GM12878 (cell line): ENCODE results near the gene AIFM1. TPM values are rescaled to one million over a fixed set of nuclear protein-coding genes. Genes with fewer than 3 reads are reported as not detected.

Experiments
- ATAC-seq: fragments of 200-7000 bp; cut with Tn5 transposase; 3 replicates; pipeline ENCODE4 v1.9.1; 2020; ENCODE audit warnings: mild to moderate bottlenecking, moderate library complexity
- BruUV-seq: library from RNA; stranded (reverse); fragments of 400-500 nt; replicated peaks from 2 replicates; lab custom pipeline; 2021; lab: Mats Ljungman, UMichigan
- CTCF ChIA-PET: fragments of 300-600 bp; sonication (Branson Sonifier 250); formaldehyde crosslinking; extraction: SDS; loops from one replicate; lab custom pipeline; 2021; ENCODE audit warnings: inconsistent platforms; lab: Yijun Ruan, JAX
- POLR2A ChIA-PET: fragments of 350-600 bp; formaldehyde crosslinking; extraction: SDS; loops from one replicate; lab custom pipeline; 2021; ENCODE audit warnings: inconsistent platforms; lab: Charles Lee
- RAD21 ChIA-PET: fragments of 300-600 bp; sonication (Branson Sonifier 250); formaldehyde crosslinking; loops from one replicate; lab custom pipeline; 2023; ENCODE audit warnings: antibody characterized with exemption; ENCODE audit not compliant: unreplicated experiment; lab: Charles Lee
- SMC1A ChIA-PET: fragments of 300-600 bp; sonication (Branson Sonifier 250); formaldehyde crosslinking; loops from one replicate; lab custom pipeline; 2023; ENCODE audit not compliant: unreplicated experiment, uncharacterized antibody; lab: Charles Lee
- DNase-seq: peaks from one replicate; pipeline ENCODE4 v3.0.0-alpha.2; 2011; ENCODE audit warnings: low read depth, low spot score
- FAIRE-seq: peaks from 3 replicates; lab custom pipeline; 2011; peaks lifted over from hg19 to GRCh38; lab: Jason Lieb, UNC
- H2AFZ ChIP-seq: 2 replicates; pipeline ENCODE4 v1.6.0; 2011; ENCODE audit warnings: low read depth, low read length, control low read depth; ENCODE audit not compliant: control insufficient read depth
- H3K27ac ChIP-seq: 2 replicates; pipeline ENCODE4 v1.5.1; 2011; ENCODE audit warnings: control low read depth; ENCODE audit not compliant: control insufficient read depth, insufficient read depth
- H3K27me3 ChIP-seq, 2 experiments: replicated peaks in 1 of 2; 2 replicates each; pipeline versions ENCODE4 v1.6.0 to v1.6.1; 2011; ENCODE audit warnings: low read length in 1 of 2; ENCODE audit not compliant: control insufficient read depth in 2 of 2, insufficient read depth in 2 of 2
- H3K36me3 ChIP-seq, 2 experiments: 2 replicates each; pipeline ENCODE4 v1.5.1; 2011; ENCODE audit warnings: low read length in 1 of 2; ENCODE audit not compliant: control insufficient read depth in 2 of 2, insufficient read depth in 2 of 2
- H3K4me1 ChIP-seq: 2 replicates; pipeline ENCODE4 v1.6.1; 2011; ENCODE audit warnings: mild to moderate bottlenecking, low read length, moderate library complexity, mixed read lengths; ENCODE audit not compliant: control insufficient read depth, insufficient read depth
- H3K4me2 ChIP-seq: 2 replicates; pipeline ENCODE4 v1.6.0; 2011; ENCODE audit warnings: control low read depth; ENCODE audit not compliant: control insufficient read depth, insufficient read depth
- H3K4me3 ChIP-seq: fragments of 200-600 bp; sonication (generic); 2 replicates; pipeline ENCODE4 v1.5.1; 2016
- H3K79me2 ChIP-seq: 2 replicates; pipeline ENCODE4 v1.6.0; 2011; ENCODE audit warnings: low read length; ENCODE audit not compliant: control insufficient read depth, insufficient read depth
- H3K9ac ChIP-seq: 2 replicates; pipeline ENCODE4 v1.8.0; 2011; ENCODE audit warnings: low read length, control low read depth, mixed read lengths; ENCODE audit not compliant: control insufficient read depth, insufficient read depth
- H3K9me3 ChIP-seq: replicated peaks from 3 replicates; pipeline ENCODE4 v1.5.1; 2011; ENCODE audit warnings: mild to moderate bottlenecking, low read length; ENCODE audit not compliant: control insufficient read depth, insufficient read depth
- H4K20me1 ChIP-seq: 2 replicates; pipeline ENCODE4 v1.6.0; 2011; ENCODE audit not compliant: control insufficient read depth, insufficient read depth
- BMI1 ChIP-seq: fragments of 450-650 bp; IDR thresholded peaks from 2 replicates; pipeline ENCODE4 v1.6.1; 2016; ENCODE audit warnings: mild to moderate bottlenecking, moderate library complexity, borderline replicate concordance
- CEBPB ChIP-seq, 2 experiments: fragments of 150-350 bp in 1 of 2; IDR thresholded peaks; 2 replicates each; pipeline ENCODE4 v1.6.1; 2012 to 2014; ENCODE audit warnings: low read depth in 2 of 2, low read length in 2 of 2, borderline replicate concordance in 1 of 2, inconsistent platforms in 1 of 2
- CHD4 ChIP-seq: fragments of 200-600 bp; sonication (generic); IDR thresholded peaks from 2 replicates; pipeline ENCODE4 v1.6.1; 2016; ENCODE audit warnings: mild to moderate bottlenecking
- GABPA ChIP-seq: IDR thresholded peaks from 2 replicates; pipeline ENCODE4 v1.6.1; 2014; ENCODE audit warnings: antibody characterized with exemption, low read depth, mild to moderate bottlenecking, inconsistent platforms
- KAT2A ChIP-seq: conservative IDR thresholded peaks from 2 replicates; pipeline ENCODE4 v1.6.1; 2011; ENCODE audit warnings: low read depth, low read length; ENCODE audit not compliant: control insufficient read depth
- RB1 ChIP-seq: fragments of 450-650 bp; formaldehyde crosslinking; IDR thresholded peaks from 2 replicates; pipeline ENCODE4 v1.6.1; 2017; ENCODE audit warnings: mild to moderate bottlenecking, borderline replicate concordance
- TCF12 ChIP-seq: IDR thresholded peaks from 2 replicates; pipeline ENCODE4 v1.6.1; 2011; ENCODE audit warnings: low read depth, mild to moderate bottlenecking, low read length
- WGBS: methylation state at CpG from one replicate; pipeline ENCODE4 v1.1.6; 2016; ENCODE audit warnings: low lambda C conversion rate; ENCODE audit not compliant: insufficient replicate concordance, insufficient coverage; ENCODE audit errors: missing lambda C conversion rate; 5-methylcytosine and 5-hydroxymethylcytosine counted together
- in situ Hi-C: fragments of 300-500 bp; cut with MboI; formaldehyde crosslinking; loops from 9 replicates; pipeline ENCODE4 v1.14.3; 2018; ENCODE audit warnings: mixed read lengths
- intact Hi-C: fragments of 100-400 bp; cut with micrococcal nuclease; formaldehyde crosslinking; loops from one replicate; pipeline ENCODE4 v1.14.2; 2022; ENCODE audit not compliant: unreplicated experiment
- polyA plus RNA-seq, 11 experiments: library from polyadenylated mRNA; depleted of rRNA in 4 of 11; unstranded in 6 of 11; stranded (reverse) in 5 of 11; fragments of >200 nt; fragmentation: Nextera tagmentation in 4 of 11; fragmentation: Illumina TruSeq in 1 of 11; extraction: Ambion mirVana in 4 of 11; extraction: Trizol in 1 of 11; gene quantifications; 1 replicate in 1 of 11; 2 replicates in 10 of 11; pipeline versions ENCODE4 v1.2.1 to v1.2.3, GENCODE V29; 2011 to 2016; ENCODE audit warnings: inconsistent platforms in 2 of 11, missing spikeins in 2 of 11, low read depth in 1 of 11
- total RNA-seq, 4 experiments: library from RNA; depleted of rRNA in 3 of 4; stranded (reverse); fragments of >200 nt in 3 of 4; fragmentation: Illumina TruSeq in 1 of 4; extraction: Trizol in 1 of 4; gene quantifications; 2 replicates each; pipeline versions ENCODE4 v1.2.1 to v1.2.3, GENCODE V29; 2013 to 2021
- TF ChIP-seq, protein P1 (sequence below): IDR thresholded peaks from 2 replicates; pipeline ENCODE4 v1.6.1; 2011; ENCODE audit warnings: low read depth, low read length, improper control_type of control experiment, borderline replicate concordance
- TF ChIP-seq, protein P2 (sequence below): fragments of 450-650 bp; formaldehyde crosslinking; IDR thresholded peaks from 2 replicates; pipeline ENCODE4 v1.4.0; 2022; ENCODE audit warnings: mild to moderate bottlenecking, moderate library complexity
- TF ChIP-seq, protein P3 (sequence below): fragments of 450-650 bp; IDR thresholded peaks from 2 replicates; pipeline ENCODE4 v1.6.1; 2016; ENCODE audit warnings: mild to moderate bottlenecking
- TF ChIP-seq, protein P4 (sequence below): fragments of 450-650 bp; IDR thresholded peaks from 2 replicates; pipeline ENCODE4 v1.6.1; 2017; ENCODE audit warnings: mild to moderate bottlenecking
- TF ChIP-seq, protein P5 (sequence below): IDR thresholded peaks from 2 replicates; pipeline ENCODE4 v1.6.1; 2011; ENCODE audit warnings: mild to moderate bottlenecking, low read depth, low read length, moderate library complexity; ENCODE audit not compliant: insufficient replicate concordance

AIFM1 gene
- total and polyA plus RNA-seq, 10 of the 15 experiments (the other 5 are each of a cell fraction or from before 2014, with no cell fraction given): 44.2 to 121 (median 80.0) TPM

DNA sequence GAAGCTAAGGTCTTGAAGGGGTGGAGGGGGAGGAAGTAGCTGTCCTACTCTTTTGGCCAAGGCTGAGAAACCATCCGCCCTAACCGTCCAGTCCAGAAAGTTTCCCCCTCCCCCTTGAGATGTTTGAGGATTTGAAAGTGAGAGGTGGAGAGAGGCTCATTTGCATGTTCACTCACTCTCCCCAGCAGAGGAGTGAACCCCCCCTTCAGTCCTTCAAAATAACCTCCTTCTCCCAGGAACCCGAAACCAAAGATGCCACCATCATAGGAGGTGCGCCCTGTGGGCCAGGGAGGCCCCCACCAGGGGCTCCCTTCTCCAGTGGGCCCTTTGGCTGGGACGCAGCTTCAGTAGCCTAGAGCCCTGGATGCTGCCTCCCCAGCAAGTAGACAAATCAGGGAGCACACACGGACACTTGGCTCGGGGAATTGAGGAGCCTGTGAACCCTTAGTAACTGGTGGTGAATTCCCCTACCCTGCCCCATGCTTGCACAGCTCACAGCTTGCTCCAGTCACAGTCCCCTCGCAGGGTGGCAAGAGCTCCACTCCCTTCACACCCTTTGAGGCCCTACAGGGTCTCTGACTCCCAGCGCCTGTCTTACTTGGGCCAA lies 80.9 kb downstream of the AIFM1 start:
- BruUV-seq: no TSS peak
- POLR2A ChIA-PET: interaction anchor here (0.6 to 4.5 kb wide), 12 partner anchors 20 to 311 kb away, joined by 3 to 28 read pairs (median 4); partner anchors contain the start of genes AIFM1, ELF4 and RAB33A
- Histone ChIP-seq H3K4me3 (peak overlapping the region; percentile 70), H3K79me2 (peaks cover 56% of the 10 kb centered on the region), H3K27ac (peak overlapping the region; percentile 93), H3K36me3 (peaks cover 0 to 7% of the 10 kb centered on the region in 2 experiments; a peak in 3 of 4 replicates), H3K27me3 (no peaks in the 10 kb centered on the region), H4K20me1 (no peaks in the 10 kb centered on the region), H3K9me3 (no peaks in the 10 kb centered on the region; the same call in 2 of the 3 replicates), H3K4me2 (peak overlapping the region; percentile 51), H3K9ac (peak overlapping the region; percentile 85), H3K4me1 (peaks cover 43% of the 10 kb centered on the region), H2AFZ (no peak overlapping the region)
- RAD21 ChIA-PET: interaction anchor here (0.9 to 2.1 kb wide), 9 partner anchors 11 to 311 kb away, joined by 3 to 11 read pairs (median 5); partner anchors contain the start of gene AIFM1
- SMC1A ChIA-PET: interaction anchor here (1.0 to 4.2 kb wide), 9 partner anchors 17 to 303 kb away, joined by 3 to 36 read pairs (median 5); partner anchors contain the start of genes ELF4 and RAB33A
- WGBS: 9% methylated on average over 9 of the region's 9 CpGs
- peak; percentile 49 for FAIRE-seq
- DNase-seq: peak; percentile 81
- intact Hi-C loops (loop anchor here (1.0 to 10.0 kb wide), 3 partner anchors 25 to 180 kb away; partner anchors contain the start of genes RAB33A and ZNF280C), in situ Hi-C loops (loop anchor here (10.0 kb wide), 1 partner anchor 90 kb away; the partner anchor contains the start of gene RAB33A)
- CTCF ChIA-PET: interaction anchor here (0.9 to 3.0 kb wide), 9 partner anchors 23 to 180 kb away, joined by 3 to 35 read pairs (median 4); partner anchors contain the start of gene RAB33A
- ATAC-seq: peak; percentile 61
- TF ChIP-seq RB1: no peak
- TF ChIP-seq, protein P1, sequence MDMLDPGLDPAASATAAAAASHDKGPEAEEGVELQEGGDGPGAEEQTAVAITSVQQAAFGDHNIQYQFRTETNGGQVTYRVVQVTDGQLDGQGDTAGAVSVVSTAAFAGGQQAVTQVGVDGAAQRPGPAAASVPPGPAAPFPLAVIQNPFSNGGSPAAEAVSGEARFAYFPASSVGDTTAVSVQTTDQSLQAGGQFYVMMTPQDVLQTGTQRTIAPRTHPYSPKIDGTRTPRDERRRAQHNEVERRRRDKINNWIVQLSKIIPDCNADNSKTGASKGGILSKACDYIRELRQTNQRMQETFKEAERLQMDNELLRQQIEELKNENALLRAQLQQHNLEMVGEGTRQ: no peak
- no peak for TF ChIP-seq TCF12
- TF ChIP-seq KAT2A: no peak
- TF ChIP-seq, protein P2, sequence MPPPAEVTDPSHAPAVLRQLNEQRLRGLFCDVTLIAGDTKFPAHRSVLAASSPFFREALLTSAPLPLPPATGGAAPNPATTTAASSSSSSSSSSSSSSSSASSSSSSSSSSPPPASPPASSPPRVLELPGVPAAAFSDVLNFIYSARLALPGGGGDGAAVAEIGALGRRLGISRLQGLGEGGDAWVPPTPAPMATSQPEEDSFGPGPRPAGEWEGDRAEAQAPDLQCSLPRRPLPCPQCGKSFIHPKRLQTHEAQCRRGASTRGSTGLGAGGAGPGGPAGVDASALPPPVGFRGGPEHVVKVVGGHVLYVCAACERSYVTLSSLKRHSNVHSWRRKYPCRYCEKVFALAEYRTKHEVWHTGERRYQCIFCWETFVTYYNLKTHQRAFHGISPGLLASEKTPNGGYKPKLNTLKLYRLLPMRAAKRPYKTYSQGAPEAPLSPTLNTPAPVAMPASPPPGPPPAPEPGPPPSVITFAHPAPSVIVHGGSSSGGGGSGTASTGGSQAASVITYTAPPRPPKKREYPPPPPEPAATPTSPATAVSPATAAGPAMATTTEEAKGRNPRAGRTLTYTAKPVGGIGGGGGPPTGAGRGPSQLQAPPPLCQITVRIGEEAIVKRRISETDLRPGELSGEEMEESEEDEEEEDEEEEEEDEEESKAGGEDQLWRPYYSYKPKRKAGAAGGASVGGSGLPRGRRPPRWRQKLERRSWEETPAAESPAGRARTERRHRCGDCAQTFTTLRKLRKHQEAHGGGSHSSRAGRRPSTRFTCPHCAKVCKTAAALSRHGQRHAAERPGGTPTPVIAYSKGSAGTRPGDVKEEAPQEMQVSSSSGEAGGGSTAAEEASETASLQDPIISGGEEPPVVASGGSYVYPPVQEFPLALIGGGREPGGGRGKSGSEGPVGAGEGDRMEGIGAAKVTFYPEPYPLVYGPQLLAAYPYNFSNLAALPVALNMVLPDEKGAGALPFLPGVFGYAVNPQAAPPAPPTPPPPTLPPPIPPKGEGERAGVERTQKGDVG (CRISPR knock-in tag): no peak
- TF ChIP-seq GABPA: no peak
- TF ChIP-seq, protein P3, sequence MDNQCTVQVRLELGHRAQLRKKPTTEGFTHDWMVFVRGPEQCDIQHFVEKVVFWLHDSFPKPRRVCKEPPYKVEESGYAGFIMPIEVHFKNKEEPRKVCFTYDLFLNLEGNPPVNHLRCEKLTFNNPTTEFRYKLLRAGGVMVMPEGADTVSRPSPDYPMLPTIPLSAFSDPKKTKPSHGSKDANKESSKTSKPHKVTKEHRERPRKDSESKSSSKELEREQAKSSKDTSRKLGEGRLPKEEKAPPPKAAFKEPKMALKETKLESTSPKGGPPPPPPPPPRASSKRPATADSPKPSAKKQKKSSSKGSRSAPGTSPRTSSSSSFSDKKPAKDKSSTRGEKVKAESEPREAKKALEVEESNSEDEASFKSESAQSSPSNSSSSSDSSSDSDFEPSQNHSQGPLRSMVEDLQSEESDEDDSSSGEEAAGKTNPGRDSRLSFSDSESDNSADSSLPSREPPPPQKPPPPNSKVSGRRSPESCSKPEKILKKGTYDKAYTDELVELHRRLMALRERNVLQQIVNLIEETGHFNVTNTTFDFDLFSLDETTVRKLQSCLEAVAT: no peak
- TF ChIP-seq, protein P4, sequence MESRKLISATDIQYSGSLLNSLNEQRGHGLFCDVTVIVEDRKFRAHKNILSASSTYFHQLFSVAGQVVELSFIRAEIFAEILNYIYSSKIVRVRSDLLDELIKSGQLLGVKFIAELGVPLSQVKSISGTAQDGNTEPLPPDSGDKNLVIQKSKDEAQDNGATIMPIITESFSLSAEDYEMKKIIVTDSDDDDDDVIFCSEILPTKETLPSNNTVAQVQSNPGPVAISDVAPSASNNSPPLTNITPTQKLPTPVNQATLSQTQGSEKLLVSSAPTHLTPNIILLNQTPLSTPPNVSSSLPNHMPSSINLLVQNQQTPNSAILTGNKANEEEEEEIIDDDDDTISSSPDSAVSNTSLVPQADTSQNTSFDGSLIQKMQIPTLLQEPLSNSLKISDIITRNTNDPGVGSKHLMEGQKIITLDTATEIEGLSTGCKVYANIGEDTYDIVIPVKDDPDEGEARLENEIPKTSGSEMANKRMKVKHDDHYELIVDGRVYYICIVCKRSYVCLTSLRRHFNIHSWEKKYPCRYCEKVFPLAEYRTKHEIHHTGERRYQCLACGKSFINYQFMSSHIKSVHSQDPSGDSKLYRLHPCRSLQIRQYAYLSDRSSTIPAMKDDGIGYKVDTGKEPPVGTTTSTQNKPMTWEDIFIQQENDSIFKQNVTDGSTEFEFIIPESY: no peak
- TF ChIP-seq, protein P5, sequence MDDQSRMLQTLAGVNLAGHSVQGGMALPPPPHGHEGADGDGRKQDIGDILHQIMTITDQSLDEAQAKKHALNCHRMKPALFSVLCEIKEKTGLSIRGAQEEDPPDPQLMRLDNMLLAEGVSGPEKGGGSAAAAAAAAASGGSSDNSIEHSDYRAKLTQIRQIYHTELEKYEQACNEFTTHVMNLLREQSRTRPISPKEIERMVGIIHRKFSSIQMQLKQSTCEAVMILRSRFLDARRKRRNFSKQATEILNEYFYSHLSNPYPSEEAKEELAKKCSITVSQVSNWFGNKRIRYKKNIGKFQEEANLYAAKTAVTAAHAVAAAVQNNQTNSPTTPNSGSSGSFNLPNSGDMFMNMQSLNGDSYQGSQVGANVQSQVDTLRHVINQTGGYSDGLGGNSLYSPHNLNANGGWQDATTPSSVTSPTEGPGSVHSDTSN: no peak
- no peak for TF ChIP-seq BMI1
- TF ChIP-seq CEBPB (IDR thresholded peaks at IDR 0.05; ENCODE audit: borderline replicate concordance in 1 of 2, low read depth in 2 of 2, low read length in 2 of 2): no peak
- TF ChIP-seq CHD4: no peak
